AG09309 (cell line): ENCODE data around the gene EMX2.

ENCODE experiments used
- DNase-seq: peaks from one replicate; pipeline ENCODE4 v3.0.0-alpha.2; 2010; ENCODE audit warnings: low read depth
- H3K4me3 ChIP-seq: 2 replicates; pipeline ENCODE4 v1.5.1; 2011; ENCODE audit warnings: mild to moderate bottlenecking, low read depth, low read length, moderate library complexity; ENCODE audit not compliant: control insufficient read depth
- TF ChIP-seq, protein P1 (sequence below): IDR thresholded peaks from 2 replicates; pipeline ENCODE4 v1.5.1; 2011; ENCODE audit warnings: mild to moderate bottlenecking, low read depth, low read length, inconsistent platforms; ENCODE audit not compliant: insufficient read depth, control insufficient read depth; ENCODE audit errors: missing control alignments

The EMX2 gene

DNA sequence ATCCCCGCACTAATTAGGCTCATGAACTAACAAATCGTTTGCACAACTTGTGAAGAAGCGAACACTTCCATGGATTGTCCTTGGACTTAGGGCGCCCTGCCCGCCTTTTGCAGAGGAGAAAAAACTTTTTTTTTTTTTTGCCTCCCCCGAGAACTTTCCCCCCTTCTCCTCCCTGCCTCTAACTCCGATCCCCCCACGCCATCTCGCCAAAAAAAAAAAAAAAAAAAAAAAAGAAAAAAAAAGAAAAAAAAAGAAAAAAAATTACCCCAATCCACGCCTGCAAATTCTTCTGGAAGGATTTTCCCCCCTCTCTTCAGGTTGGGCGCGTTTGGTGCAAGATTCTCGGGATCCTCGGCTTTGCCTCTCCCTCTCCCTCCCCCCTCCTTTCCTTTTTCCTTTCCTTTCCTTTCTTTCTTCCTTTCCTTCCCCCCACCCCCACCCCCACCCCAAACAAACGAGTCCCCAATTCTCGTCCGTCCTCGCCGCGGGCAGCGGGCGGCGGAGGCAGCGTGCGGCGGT lies at the start of gene EMX2:
Gene EMX2, plus strand, starts transcription at position 41 of the 519 bp plus-strand sequence. CDS start 522 bp downstream, outside the sequence.
- no peak for DNase-seq
- peak within 1 kb of the TSS; percentile 40 for H3K4me3 ChIP-seq
- TF ChIP-seq, protein P1, sequence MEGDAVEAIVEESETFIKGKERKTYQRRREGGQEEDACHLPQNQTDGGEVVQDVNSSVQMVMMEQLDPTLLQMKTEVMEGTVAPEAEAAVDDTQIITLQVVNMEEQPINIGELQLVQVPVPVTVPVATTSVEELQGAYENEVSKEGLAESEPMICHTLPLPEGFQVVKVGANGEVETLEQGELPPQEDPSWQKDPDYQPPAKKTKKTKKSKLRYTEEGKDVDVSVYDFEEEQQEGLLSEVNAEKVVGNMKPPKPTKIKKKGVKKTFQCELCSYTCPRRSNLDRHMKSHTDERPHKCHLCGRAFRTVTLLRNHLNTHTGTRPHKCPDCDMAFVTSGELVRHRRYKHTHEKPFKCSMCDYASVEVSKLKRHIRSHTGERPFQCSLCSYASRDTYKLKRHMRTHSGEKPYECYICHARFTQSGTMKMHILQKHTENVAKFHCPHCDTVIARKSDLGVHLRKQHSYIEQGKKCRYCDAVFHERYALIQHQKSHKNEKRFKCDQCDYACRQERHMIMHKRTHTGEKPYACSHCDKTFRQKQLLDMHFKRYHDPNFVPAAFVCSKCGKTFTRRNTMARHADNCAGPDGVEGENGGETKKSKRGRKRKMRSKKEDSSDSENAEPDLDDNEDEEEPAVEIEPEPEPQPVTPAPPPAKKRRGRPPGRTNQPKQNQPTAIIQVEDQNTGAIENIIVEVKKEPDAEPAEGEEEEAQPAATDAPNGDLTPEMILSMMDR, result no peak

DNA sequence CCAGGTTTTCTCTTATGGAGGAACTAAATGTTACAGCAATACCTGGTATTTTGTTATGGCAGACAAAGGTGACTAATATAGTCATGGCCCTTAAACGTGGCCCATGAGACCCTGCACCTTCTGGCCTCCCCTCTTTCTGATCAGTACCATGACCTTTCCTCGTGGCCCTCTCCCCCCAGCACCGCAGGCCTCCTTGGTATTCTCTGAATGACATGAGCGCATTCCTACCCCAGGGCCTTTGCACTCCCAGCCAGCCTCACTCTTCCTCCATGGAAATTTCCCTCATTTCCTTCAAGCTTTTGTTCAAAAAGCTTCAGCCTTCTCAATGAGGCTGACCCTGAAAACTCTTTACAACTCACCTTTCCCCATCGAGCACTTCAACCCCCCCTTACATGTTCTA lies 46.5 kb upstream of the EMX2 start:
- no peak overlapping the region for H3K4me3 ChIP-seq
- TF ChIP-seq, protein P1, result no peak
- DNase-seq, result no peak

DNA sequence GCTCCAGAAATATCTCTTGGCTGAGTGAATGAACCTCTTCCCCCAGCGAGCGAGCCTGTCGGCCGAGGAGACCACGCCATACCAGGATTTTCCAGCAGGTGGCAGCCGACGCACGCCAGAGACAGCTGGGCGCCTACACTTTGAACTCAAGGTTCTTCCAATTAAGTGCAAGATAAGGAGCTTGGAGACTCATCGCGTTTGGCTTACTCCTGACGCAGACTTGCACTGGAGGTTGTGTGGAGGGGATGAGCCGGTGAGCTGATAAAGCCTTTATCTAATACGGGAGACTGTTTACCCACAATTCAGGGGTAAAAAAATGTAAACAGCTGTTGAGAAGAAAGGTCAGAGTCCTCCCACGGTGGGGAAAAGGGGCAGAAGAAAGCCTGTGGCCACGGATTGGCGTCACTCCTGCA lies 45.9 kb upstream of the EMX2 start:
- TF ChIP-seq, protein P1, result peak; percentile 97
- peak; percentile 46 for DNase-seq
- no peak overlapping the region for H3K4me3 ChIP-seq

DNA sequence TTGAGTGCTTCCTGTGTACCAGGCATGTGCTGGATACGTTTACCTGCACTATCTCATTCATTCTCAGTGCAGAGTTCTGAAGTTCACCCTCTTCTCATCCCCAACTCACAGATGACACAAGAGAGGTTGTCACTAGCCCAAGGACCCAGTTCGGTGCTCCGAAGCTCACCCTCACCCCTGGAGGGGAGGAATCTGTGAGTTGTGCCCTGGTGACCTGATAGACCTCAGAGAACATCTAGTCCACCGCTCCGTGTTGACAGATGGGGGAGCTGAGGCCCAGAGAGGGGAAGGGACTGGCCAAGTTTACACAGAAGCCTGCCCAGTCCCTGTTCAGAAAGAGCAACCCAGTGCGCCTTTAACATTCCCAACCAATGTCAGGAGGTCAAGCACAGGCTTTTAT lies 44.8 kb upstream of the EMX2 start:
- TF ChIP-seq, protein P1, result no peak
- no peak for DNase-seq
- H3K4me3 ChIP-seq, result no peak overlapping the region

DNA sequence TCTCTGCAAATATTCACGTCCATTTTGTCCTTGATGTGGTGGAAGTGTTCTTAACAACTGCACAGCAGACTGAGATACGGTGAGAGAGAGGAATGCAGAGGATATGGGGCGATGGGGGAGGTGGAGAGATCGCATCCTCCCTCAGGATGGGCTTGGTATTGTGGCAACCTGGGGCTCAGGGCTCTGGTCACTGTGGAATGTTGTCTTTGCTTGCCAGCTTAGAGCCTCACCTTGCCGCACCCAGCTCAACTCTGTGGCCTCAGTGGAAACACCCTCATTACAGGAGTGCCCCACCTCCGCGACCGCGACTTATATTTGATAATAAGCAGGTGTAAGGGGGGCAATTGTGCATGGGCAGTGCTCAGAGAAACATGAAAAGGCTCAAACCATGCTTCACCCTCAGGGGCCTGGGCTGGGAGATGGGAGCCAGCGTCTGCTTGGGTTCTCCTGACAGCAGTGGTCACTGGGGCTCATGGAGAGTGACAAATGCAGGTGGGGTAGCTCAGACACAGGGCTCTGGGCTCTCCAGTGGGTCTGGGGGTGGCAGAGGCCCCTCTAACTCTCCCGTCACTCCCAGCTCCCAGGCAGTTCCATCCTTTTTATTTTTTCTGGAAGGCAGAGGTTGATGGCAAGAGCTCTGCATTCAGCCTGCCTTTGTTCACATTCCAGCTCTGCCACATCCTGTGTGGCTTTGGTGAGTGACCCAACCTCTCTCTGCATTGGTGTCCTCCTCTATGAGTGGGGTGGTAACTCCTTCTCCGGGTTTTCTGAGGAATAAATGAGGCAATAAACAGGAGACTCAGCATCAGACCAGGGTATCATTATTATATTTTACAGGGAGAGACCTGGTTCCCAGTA lies 43.1 kb upstream of the EMX2 start:
- TF ChIP-seq, protein P1, result no peak
- H3K4me3 ChIP-seq, result no peak overlapping the region
- no peak for DNase-seq

DNA sequence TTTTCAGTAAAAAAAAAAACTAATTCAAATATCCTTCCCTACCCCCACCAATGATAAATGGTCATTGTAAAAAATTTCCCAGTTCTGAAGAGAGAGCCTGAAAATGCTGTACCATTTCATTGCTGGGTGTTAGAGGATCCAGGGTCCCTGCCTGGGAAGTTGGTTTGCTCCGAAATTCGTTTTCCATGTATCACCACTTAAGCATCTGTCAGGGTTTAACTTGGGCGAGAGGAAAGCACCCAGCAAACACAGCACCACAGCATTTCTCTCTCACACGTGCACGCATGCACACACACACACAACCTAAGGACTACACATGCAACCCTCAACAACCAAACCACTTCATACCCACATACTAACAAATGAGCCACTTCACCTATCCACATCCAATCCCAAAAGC lies 42.1 kb upstream of the EMX2 start:
- no peak overlapping the region for H3K4me3 ChIP-seq
- TF ChIP-seq, protein P1, result no peak
- DNase-seq, result no peak
